Skin of body (tissue), 2 donors: Measurements from ENCODE around the gene IL2. TPM values are rescaled to one million over a fixed set of nuclear protein-coding genes. Genes with fewer than 3 reads are reported as not detected.

Experiments
- DNase-seq: peaks from one replicate; lab custom pipeline; 2025; lab: John Stamatoyannopoulos, UW
- total RNA-seq: library from RNA; depleted of rRNA; stranded (reverse); fragments of >200 nt; gene quantifications from one replicate; pipeline ENCODE4 v1.2.3, GENCODE V29; 2014

IL2 gene
- not detected for total RNA-seq

- DNase-seq, result no peak
Measured at GRCh38 chr4:122456231-122457116, at the start of gene IL2. TSS of gene IL2 (minus strand) at chr4:122456725. CDS start at chr4:122456440, 285 bp downstream.

- DNase-seq, result no peak
Measured at GRCh38 chr4:122503214-122503613, 46.7 kb upstream of the IL2 start.

GRCh38 chr4:122500852-122501501 lies 44.5 kb upstream of the IL2 start:
- DNase-seq, result no peak

- DNase-seq, result no peak
Measured at GRCh38 chr4:122489061-122489460, 32.5 kb upstream of the IL2 start.

GRCh38 chr4:122483481-122483880 lies 27.0 kb upstream of the IL2 start:
- DNase-seq, result no peak

GRCh38 chr4:122481766-122482405 lies 25.4 kb upstream of the IL2 start:
- DNase-seq, result peak; percentile 0

- DNase-seq, result no peak
Measured at GRCh38 chr4:122480655-122481487, 24.3 kb upstream of the IL2 start.

- no peak for DNase-seq
Measured at GRCh38 chr4:122479935-122480416, 23.5 kb upstream of the IL2 start.

GRCh38 chr4:122476745-122477144 lies 20.2 kb upstream of the IL2 start:
- no peak for DNase-seq

- no peak for DNase-seq
Measured at GRCh38 chr4:122476126-122476525, 19.6 kb upstream of the IL2 start.

GRCh38 chr4:122475233-122475632 lies 18.7 kb upstream of the IL2 start:
- no peak for DNase-seq

GRCh38 chr4:122469457-122469856 lies 12.9 kb upstream of the IL2 start:
- DNase-seq, result no peak

- no peak for DNase-seq
Measured at GRCh38 chr4:122458625-122459024, 2.1 kb upstream of the IL2 start.

GRCh38 chr4:122453384-122453995 lies 3.0 kb downstream of the IL2 start:
- no peak for DNase-seq

- no peak for DNase-seq
Measured at GRCh38 chr4:122450847-122451246, 5.7 kb downstream of the IL2 start.

GRCh38 chr4:122434285-122434684 lies 22.2 kb downstream of the IL2 start:
- DNase-seq, result no peak

- no peak for DNase-seq
Measured at GRCh38 chr4:122431351-122431750, 25.2 kb downstream of the IL2 start.

GRCh38 chr4:122423246-122423645 lies 33.3 kb downstream of the IL2 start:
- DNase-seq, result no peak

GRCh38 chr4:122412547-122412946 lies 44.0 kb downstream of the IL2 start:
- DNase-seq, result no peak

GRCh38 chr4:122403861-122404260 lies 52.7 kb downstream of the IL2 start:
- no peak for DNase-seq
